Ishikawa (cell line): ENCODE data around the gene ZXDA.

Experiments used
- CEBPB ChIP-seq: IDR thresholded peaks from 2 replicates; pipeline ENCODE4 v1.6.1; 2012
- CREB1 ChIP-seq: IDR thresholded peaks from 2 replicates; pipeline ENCODE4 v1.6.1; 2012; ENCODE audit warnings: low read depth
- EGR1 ChIP-seq: IDR thresholded peaks from 2 replicates; pipeline ENCODE4 v1.6.1; 2012
- EP300 ChIP-seq: IDR thresholded peaks from 2 replicates; pipeline ENCODE4 v1.6.1; 2012; ENCODE audit warnings: borderline replicate concordance
- FOXM1 ChIP-seq: IDR thresholded peaks from 2 replicates; pipeline ENCODE4 v1.6.1; 2012; ENCODE audit warnings: low read depth, borderline replicate concordance
- MAX ChIP-seq: IDR thresholded peaks from 2 replicates; pipeline ENCODE4 v1.6.1; 2012
- NFIC ChIP-seq: IDR thresholded peaks from 2 replicates; pipeline ENCODE4 v1.6.1; 2012
- RAD21 ChIP-seq: IDR thresholded peaks from 2 replicates; pipeline ENCODE4 v1.6.1; 2012; ENCODE audit warnings: low read depth
- TAF1 ChIP-seq: IDR thresholded peaks from 2 replicates; pipeline ENCODE4 v1.6.1; 2012; ENCODE audit warnings: low read depth, mild to moderate bottlenecking
- TEAD4 ChIP-seq: IDR thresholded peaks from 2 replicates; pipeline ENCODE4 v1.6.1; 2012
- YY1 ChIP-seq: IDR thresholded peaks from 2 replicates; pipeline ENCODE4 v1.6.1; 2012; ENCODE audit warnings: low read depth
- ZBTB7A ChIP-seq: IDR thresholded peaks from 2 replicates; pipeline ENCODE4 v1.6.1; 2012; ENCODE audit warnings: low read depth
- TF ChIP-seq, protein P1 (sequence below): IDR thresholded peaks from 2 replicates; pipeline ENCODE4 v1.6.1; 2012; ENCODE audit warnings: low read depth, mild to moderate bottlenecking

DNA sequence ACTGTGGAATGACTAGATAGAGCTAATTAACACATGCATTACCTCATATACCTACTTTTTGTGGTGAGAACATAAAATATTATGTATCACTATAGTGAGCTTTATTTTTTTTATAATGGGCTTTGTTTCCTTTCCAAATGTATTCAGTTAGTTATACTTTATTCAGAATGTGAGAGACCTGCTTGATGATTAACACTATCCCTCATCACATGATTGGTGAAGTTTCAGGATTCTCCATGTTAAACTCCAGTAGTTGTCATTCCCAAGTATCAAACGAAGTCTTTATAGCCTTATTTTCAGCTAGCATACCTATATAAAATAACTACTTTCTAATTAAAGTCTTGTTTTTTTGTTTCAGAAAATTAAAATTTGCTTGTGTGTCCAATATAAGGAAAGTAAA is 8.8 kb downstream of the ZXDA start:
- TF ChIP-seq NFIC (no peak), CREB1 (no peak), MAX (no peak), EP300 (no peak), TEAD4 (no peak), CEBPB (no peak), TAF1 (no peak), ZBTB7A (no peak), EGR1 (no peak), FOXM1 (no peak), RAD21 (no peak), YY1 (no peak)
- TF ChIP-seq, protein P1, sequence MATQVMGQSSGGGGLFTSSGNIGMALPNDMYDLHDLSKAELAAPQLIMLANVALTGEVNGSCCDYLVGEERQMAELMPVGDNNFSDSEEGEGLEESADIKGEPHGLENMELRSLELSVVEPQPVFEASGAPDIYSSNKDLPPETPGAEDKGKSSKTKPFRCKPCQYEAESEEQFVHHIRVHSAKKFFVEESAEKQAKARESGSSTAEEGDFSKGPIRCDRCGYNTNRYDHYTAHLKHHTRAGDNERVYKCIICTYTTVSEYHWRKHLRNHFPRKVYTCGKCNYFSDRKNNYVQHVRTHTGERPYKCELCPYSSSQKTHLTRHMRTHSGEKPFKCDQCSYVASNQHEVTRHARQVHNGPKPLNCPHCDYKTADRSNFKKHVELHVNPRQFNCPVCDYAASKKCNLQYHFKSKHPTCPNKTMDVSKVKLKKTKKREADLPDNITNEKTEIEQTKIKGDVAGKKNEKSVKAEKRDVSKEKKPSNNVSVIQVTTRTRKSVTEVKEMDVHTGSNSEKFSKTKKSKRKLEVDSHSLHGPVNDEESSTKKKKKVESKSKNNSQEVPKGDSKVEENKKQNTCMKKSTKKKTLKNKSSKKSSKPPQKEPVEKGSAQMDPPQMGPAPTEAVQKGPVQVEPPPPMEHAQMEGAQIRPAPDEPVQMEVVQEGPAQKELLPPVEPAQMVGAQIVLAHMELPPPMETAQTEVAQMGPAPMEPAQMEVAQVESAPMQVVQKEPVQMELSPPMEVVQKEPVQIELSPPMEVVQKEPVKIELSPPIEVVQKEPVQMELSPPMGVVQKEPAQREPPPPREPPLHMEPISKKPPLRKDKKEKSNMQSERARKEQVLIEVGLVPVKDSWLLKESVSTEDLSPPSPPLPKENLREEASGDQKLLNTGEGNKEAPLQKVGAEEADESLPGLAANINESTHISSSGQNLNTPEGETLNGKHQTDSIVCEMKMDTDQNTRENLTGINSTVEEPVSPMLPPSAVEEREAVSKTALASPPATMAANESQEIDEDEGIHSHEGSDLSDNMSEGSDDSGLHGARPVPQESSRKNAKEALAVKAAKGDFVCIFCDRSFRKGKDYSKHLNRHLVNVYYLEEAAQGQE, result no peak
